HepG2 (cell line): Measurements from ENCODE around the gene KRTDAP. TPM values are rescaled to one million over a fixed set of nuclear protein-coding genes. Genes with fewer than 3 reads are reported as not detected.
"Not testable (repeated sequence)": the region's sequence is repeated elsewhere in the genome, so short reads cannot be mapped to it uniquely, and the experiment has no call there.

Experiments used
- ATAC-seq: fragments of 200-7000 bp; cut with Tn5 transposase; 3 replicates; pipeline ENCODE4 v1.9.1; 2020; ENCODE audit warnings: mild to moderate bottlenecking, moderate library complexity
- BruUV-seq: library from RNA; stranded (reverse); fragments of 400-500 nt; replicated peaks from 2 replicates; lab custom pipeline; 2021; lab: Mats Ljungman, UMichigan
- CTCF ChIA-PET: fragments of 300-600 bp; formaldehyde crosslinking; extraction: SDS; loops from one replicate; lab custom pipeline; 2021; ENCODE audit warnings: low total read pairs, inconsistent platforms, low intra/inter-chr PET ratio; lab: Yijun Ruan, JAX
- POLR2A ChIA-PET: fragments of 350-600 bp; sonication (Branson Sonifier 250); formaldehyde crosslinking; loops from one replicate; lab custom pipeline; 2020; ENCODE audit warnings: antibody characterized with exemption, inconsistent platforms; lab: Yijun Ruan, JAX
- DNase-seq: peaks from one replicate; pipeline ENCODE4 v3.0.0-alpha.2; 2015; ENCODE audit warnings: low spot score
- FAIRE-seq: peaks from 3 replicates; lab custom pipeline; 2011; peaks lifted over from hg19 to GRCh38; lab: Jason Lieb, UNC
- H2AFZ ChIP-seq: one replicate; pipeline ENCODE4 v1.6.1; 2011; ENCODE audit warnings: low read length, inconsistent platforms
- H3K27ac ChIP-seq: fragments of 300-600 bp; 3 replicates; pipeline ENCODE4 v1.8.0; 2011; ENCODE audit warnings: mixed run types, mild to moderate bottlenecking, mixed read lengths, low read length, inconsistent platforms; ENCODE audit not compliant: insufficient read depth; ENCODE audit errors: extremely low read length
- H3K27me3 ChIP-seq, 2 experiments: fragments of 200-600 bp in 1 of 2; 2 replicates in 1 of 2; 3 replicates in 1 of 2; pipeline versions ENCODE4 v1.6.0 to v1.8.0; 2011; ENCODE audit warnings: low read length in 2 of 2, mild to moderate bottlenecking in 2 of 2, moderate library complexity in 2 of 2, inconsistent platforms in 1 of 2; ENCODE audit not compliant: insufficient read depth in 2 of 2, control insufficient read depth in 1 of 2
- H3K36me3 ChIP-seq, 2 experiments: fragments of 200-600 bp in 1 of 2; replicated peaks in 1 of 2; 2 replicates in 1 of 2; 3 replicates in 1 of 2; pipeline versions ENCODE4 v1.5.1 to v1.8.0; 2011; ENCODE audit warnings: low read length in 2 of 2, inconsistent platforms in 1 of 2; ENCODE audit not compliant: insufficient read depth in 2 of 2, control insufficient read depth in 1 of 2
- H3K4me1 ChIP-seq: 2 replicates; pipeline ENCODE4 v1.5.1; 2012; ENCODE audit warnings: low read length, inconsistent platforms; ENCODE audit not compliant: insufficient read depth
- H3K4me2 ChIP-seq: 2 replicates; pipeline ENCODE4 v1.6.0; 2011; ENCODE audit warnings: low read depth, low read length, inconsistent platforms
- H3K4me3 ChIP-seq, 3 experiments: fragments of 200-600 bp in 1 of 3; sonication (generic), shearing (Covaris generic) in 1 of 3; replicated peaks in 1 of 3; 2 replicates each; pipeline ENCODE4 v1.5.1; 2011 to 2016; ENCODE audit warnings: low read length in 3 of 3, inconsistent platforms in 2 of 3, low read depth in 2 of 3, mild to moderate bottlenecking in 2 of 3, control low read depth in 1 of 3, mixed read lengths in 1 of 3; ENCODE audit not compliant: insufficient read depth in 1 of 3
- H3K79me2 ChIP-seq: one replicate; pipeline ENCODE4 v1.6.1; 2011; ENCODE audit warnings: low read length, inconsistent platforms; ENCODE audit not compliant: insufficient read depth
- H3K9ac ChIP-seq: 2 replicates; pipeline ENCODE4 v1.6.0; 2011; ENCODE audit warnings: mild to moderate bottlenecking, low read depth, low read length, inconsistent platforms; ENCODE audit not compliant: insufficient read depth
- H3K9me3 ChIP-seq: 2 replicates; pipeline ENCODE4 v1.5.1; 2012; ENCODE audit warnings: mild to moderate bottlenecking, low read length
- H4K20me1 ChIP-seq: 2 replicates; pipeline ENCODE4 v1.6.0; 2011; ENCODE audit warnings: inconsistent platforms, mild to moderate bottlenecking, low read length, moderate library complexity; ENCODE audit not compliant: insufficient read depth
- EHMT2 ChIP-seq: fragments of 200-600 bp; sonication (generic); IDR thresholded peaks from 2 replicates; pipeline ENCODE4 v1.7.0; 2017; ENCODE audit warnings: antibody characterized with exemption, low read depth, low read length, borderline replicate concordance
- EP300 ChIP-seq, 3 experiments: sonication (generic) in 1 of 3; formaldehyde crosslinking in 1 of 3; IDR thresholded peaks; 2 replicates each; pipeline versions ENCODE4 v1.5.1 to v1.6.1; 2011 to 2020; ENCODE audit warnings: low read depth in 2 of 3, low read length in 2 of 3, borderline replicate concordance in 1 of 3, improper control_type of control experiment in 1 of 3, mild to moderate bottlenecking in 1 of 3, missing genetic modification reagents in 1 of 3, moderate library complexity in 1 of 3
- FOXO1 ChIP-seq: sonication (generic); formaldehyde crosslinking; IDR thresholded peaks from 2 replicates; pipeline ENCODE4 v1.4.0; 2020; ENCODE audit warnings: missing genetic modification reagents
- KLF6 ChIP-seq: IDR thresholded peaks from 2 replicates; pipeline ENCODE4 v1.8.0; 2016; ENCODE audit warnings: missing biosample characterization, missing genetic modification reagents
- POGZ ChIP-seq: sonication (generic); formaldehyde crosslinking; IDR thresholded peaks from 2 replicates; pipeline ENCODE4 v1.4.0; 2020; ENCODE audit warnings: mild to moderate bottlenecking, missing genetic modification reagents
- SNAPC2 ChIP-seq: sonication (generic); formaldehyde crosslinking; IDR thresholded peaks from 2 replicates; pipeline ENCODE4 v1.8.1; 2022; ENCODE audit warnings: mild to moderate bottlenecking, missing genetic modification reagents
- ZBTB3 ChIP-seq: sonication (generic); formaldehyde crosslinking; IDR thresholded peaks from 2 replicates; pipeline ENCODE4 v1.4.0; 2020; ENCODE audit warnings: low read depth, mild to moderate bottlenecking, moderate library complexity, missing genetic modification reagents, borderline replicate concordance
- ZNF616 ChIP-seq: sonication (generic); formaldehyde crosslinking; IDR thresholded peaks from 2 replicates; pipeline ENCODE4 v1.5.0; 2020; ENCODE audit warnings: low read depth, mild to moderate bottlenecking, missing genetic modification reagents
- WGBS: methylation state at CpG from one replicate; pipeline ENCODE4 v1.1.6; 2017; ENCODE audit warnings: low lambda C conversion rate; 5-methylcytosine and 5-hydroxymethylcytosine counted together
- in situ Hi-C: cut with HindIII; loops from 2 replicates; pipeline ENCODE4 v1.10.0; 2017; ENCODE audit warnings: low pct_unique_long_range_greater_than_20kb; ENCODE audit not compliant: extremely low pct_ligation_motif_present
- intact Hi-C: fragments of 100-400 bp; cut with micrococcal nuclease; formaldehyde crosslinking; loops from one replicate; pipeline ENCODE4 v1.10.0; 2022; ENCODE audit not compliant: unreplicated experiment
- polyA plus RNA-seq, 8 experiments: library from polyadenylated mRNA; depleted of rRNA in 3 of 8; stranded (reverse) in 7 of 8; unstranded in 1 of 8; fragments of >200 nt; fragmentation: Illumina TruSeq in 4 of 8; extraction: Trizol in 4 of 8; gene quantifications; 2 replicates each; pipeline versions ENCODE4 v1.2.1 to v1.2.3, GENCODE V29; 2011 to 2016; ENCODE audit warnings: low read depth in 4 of 8, missing spikeins in 1 of 8, mixed read lengths in 1 of 8; ENCODE audit not compliant: insufficient read depth in 1 of 8
- total RNA-seq, 5 experiments: library from RNA; depleted of rRNA; stranded (reverse); fragments of >200 nt; fragmentation: Illumina TruSeq; extraction: Trizol; gene quantifications; 2 replicates each; pipeline ENCODE4 v1.2.3, GENCODE V29; 2016; ENCODE audit warnings: low read depth in 1 of 5
- TF ChIP-seq, protein P1 (sequence below): sonication (generic); formaldehyde crosslinking; IDR thresholded peaks from 2 replicates; pipeline ENCODE4 v1.4.0; 2020; ENCODE audit warnings: missing genetic modification reagents, borderline replicate concordance

The KRTDAP gene
- total and polyA plus RNA-seq, 2 of the 13 experiments (the other 11 are each of a cell fraction or from before 2014, with no cell fraction given), result 0.86 to 1.5 TPM

DNA sequence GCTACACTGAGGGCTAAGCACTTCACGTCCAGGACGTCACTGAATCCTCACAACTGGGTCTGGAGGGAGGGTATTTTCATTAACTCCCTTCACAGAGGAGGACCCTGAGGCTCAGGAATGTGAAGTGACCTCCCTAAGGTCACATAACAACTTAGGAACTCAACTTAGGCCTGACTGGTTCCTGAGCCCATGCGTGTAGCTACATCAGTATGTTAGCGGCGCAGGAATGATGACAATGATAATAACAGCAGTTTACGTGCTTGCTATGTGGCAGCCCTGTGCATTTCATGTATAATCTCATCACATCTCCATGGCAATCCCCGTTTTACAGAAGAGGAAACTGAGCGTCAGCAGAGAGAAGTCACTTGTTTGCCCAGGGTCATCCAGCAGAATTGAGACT is 18.3 kb downstream of the KRTDAP start (continued):
- TF ChIP-seq, protein P1, sequence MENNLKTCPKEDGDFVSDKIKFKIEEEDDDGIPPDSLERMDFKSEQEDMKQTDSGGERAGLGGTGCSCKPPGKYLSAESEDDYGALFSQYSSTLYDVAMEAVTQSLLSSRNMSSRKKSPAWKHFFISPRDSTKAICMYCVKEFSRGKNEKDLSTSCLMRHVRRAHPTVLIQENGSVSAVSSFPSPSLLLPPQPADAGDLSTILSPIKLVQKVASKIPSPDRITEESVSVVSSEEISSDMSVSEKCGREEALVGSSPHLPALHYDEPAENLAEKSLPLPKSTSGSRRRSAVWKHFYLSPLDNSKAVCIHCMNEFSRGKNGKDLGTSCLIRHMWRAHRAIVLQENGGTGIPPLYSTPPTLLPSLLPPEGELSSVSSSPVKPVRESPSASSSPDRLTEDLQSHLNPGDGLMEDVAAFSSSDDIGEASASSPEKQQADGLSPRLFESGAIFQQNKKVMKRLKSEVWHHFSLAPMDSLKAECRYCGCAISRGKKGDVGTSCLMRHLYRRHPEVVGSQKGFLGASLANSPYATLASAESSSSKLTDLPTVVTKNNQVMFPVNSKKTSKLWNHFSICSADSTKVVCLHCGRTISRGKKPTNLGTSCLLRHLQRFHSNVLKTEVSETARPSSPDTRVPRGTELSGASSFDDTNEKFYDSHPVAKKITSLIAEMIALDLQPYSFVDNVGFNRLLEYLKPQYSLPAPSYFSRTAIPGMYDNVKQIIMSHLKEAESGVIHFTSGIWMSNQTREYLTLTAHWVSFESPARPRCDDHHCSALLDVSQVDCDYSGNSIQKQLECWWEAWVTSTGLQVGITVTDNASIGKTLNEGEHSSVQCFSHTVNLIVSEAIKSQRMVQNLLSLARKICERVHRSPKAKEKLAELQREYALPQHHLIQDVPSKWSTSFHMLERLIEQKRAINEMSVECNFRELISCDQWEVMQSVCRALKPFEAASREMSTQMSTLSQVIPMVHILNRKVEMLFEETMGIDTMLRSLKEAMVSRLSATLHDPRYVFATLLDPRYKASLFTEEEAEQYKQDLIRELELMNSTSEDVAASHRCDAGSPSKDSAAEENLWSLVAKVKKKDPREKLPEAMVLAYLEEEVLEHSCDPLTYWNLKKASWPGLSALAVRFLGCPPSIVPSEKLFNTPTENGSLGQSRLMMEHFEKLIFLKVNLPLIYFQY (CRISPR knock-in tag), result no peak
- TF ChIP-seq ZNF616 (no peak), SNAPC2 (no peak), POGZ (no peak), EP300 (IDR thresholded peaks at IDR 0.05; ENCODE audit: low read depth in 2 of 2, low read length in 2 of 2) (no peak), EP300 (CRISPR knock-in tag; IDR thresholded peaks at IDR 0.05; ENCODE audit: borderline replicate concordance) (no peak), ZBTB3 (CRISPR knock-in tag) (no peak), KLF6 (CRISPR knock-in tag) (no peak), EHMT2 (no peak), FOXO1 (CRISPR knock-in tag) (no peak)

GRCh38 chr19:35471075-35471474 is 19.2 kb downstream of the KRTDAP start:
- peaks cover 61% of the 10 kb centered on the region for H3K4me1 ChIP-seq
- H3K9ac ChIP-seq, H3K79me2 ChIP-seq, BruUV-seq, H3K4me2 ChIP-seq, POLR2A ChIA-PET, ATAC-seq, H3K4me3 ChIP-seq, FAIRE-seq, H2AFZ ChIP-seq, H3K9me3 ChIP-seq, H3K27me3 ChIP-seq, intact Hi-C loops, DNase-seq, H3K27ac ChIP-seq, H3K36me3 ChIP-seq, H4K20me1 ChIP-seq, in situ Hi-C loops: not testable (repeated sequence)
- CTCF ChIA-PET, result interaction anchor here (0.9 kb wide), 1 partner anchor 119 kb away, joined by 3 read pairs; no protein-coding TSS in a partner anchor
- WGBS, result 89% methylated on average over 4 of the region's 4 CpGs
